Ovary (tissue), 9 donors: ENCODE measurements around the gene SEC61B. TPM values are rescaled to one million over a fixed set of nuclear protein-coding genes. Genes with fewer than 3 reads are reported as not detected.

Source experiments
- DNase-seq, 5 donors: peaks; one replicate each; pipeline ENCODE4 v3.0.0-alpha.2; 2019 to 2020
- H3K27ac ChIP-seq, 2 donors: fragments of 200-600 bp; one replicate each; pipeline versions ENCODE4 v1.5.1 to v1.8.0; 2019 to 2022
- H3K27me3 ChIP-seq: fragments of 200-600 bp; one replicate; pipeline ENCODE4 v1.8.0; 2022
- H3K36me3 ChIP-seq: fragments of 200-600 bp; sonication (generic); one replicate; pipeline ENCODE4 v1.5.1; 2019
- H3K4me1 ChIP-seq: one replicate; pipeline ENCODE4 v1.8.1; 2013; ENCODE audit warnings: mild to moderate bottlenecking, moderate library complexity; ENCODE audit not compliant: insufficient read depth
- H3K4me3 ChIP-seq: fragments of 200-600 bp; sonication (generic); one replicate; pipeline ENCODE4 v1.5.1; 2017
- H3K9me3 ChIP-seq, 2 donors: fragments of 200-600 bp in 1 of 2; sonication (generic) in 1 of 2; one replicate each; pipeline versions ENCODE4 v1.5.1 to v1.8.1; 2013 to 2019; ENCODE audit warnings: mild to moderate bottlenecking in 1 of 2, moderate library complexity in 1 of 2
- EP300 ChIP-seq: sonication (generic); formaldehyde crosslinking; IDR thresholded peaks from one replicate; pipeline ENCODE4 v1.6.1; 2017; ENCODE audit warnings: antibody characterized with exemption
- POLR2A ChIP-seq: fragments of 450-650 bp; IDR thresholded peaks from one replicate; pipeline ENCODE4 v1.6.1; 2017; ENCODE audit warnings: antibody characterized with exemption, mild to moderate bottlenecking, moderate library complexity
- WGBS, 3 donors: extraction: QIAGEN DNeasy Blood & Tissue Kit in 1 of 3; methylation state at CpG; one replicate each; pipeline versions ENCODE4 v1.1.5 to v1.1.7; 2013 to 2017; 5-methylcytosine and 5-hydroxymethylcytosine counted together
- intact Hi-C, 4 donors: fragments of 100-400 bp; cut with DNase I; formaldehyde crosslinking; loops; one replicate each; pipeline versions ENCODE4 v1.11.0 to v1.15.1; 2022 to 2023
- polyA plus RNA-seq, 2 donors: library from polyadenylated mRNA; stranded (reverse); fragments of 200-250 nt in 1 of 2; fragments of 350-450 nt in 1 of 2; fragmentation: Illumina TruSeq in 1 of 2; extraction: RNeasy Lipid Tissue Mini Kit (QIAGEN cat#74804) in 1 of 2; gene quantifications; one replicate each; pipeline ENCODE4 v1.2.3, GENCODE V29; 2013 to 2014
- total RNA-seq, 7 donors: library from RNA; depleted of rRNA in 2 of 7; stranded (reverse); fragments of >200 nt in 2 of 7; fragmentation: NEBNext Ultra II Directional in 3 of 7; extraction: Animal tissue kit (Norgen Biotek cat#: 25700) in 3 of 7; gene quantifications; one replicate each; pipeline versions ENCODE4 v1.1.0 to v1.2.4, GENCODE V29; 2016 to 2023
- TF ChIP-seq, protein P1 (sequence below), 3 donors: fragments of 450-650 bp in 2 of 3; fragments of 200-600 bp in 1 of 3; IDR thresholded peaks; one replicate each; pipeline versions ENCODE4 v1.5.1 to v1.8.0; 2016 to 2022; ENCODE audit warnings: antibody characterized with exemption in 3 of 3, mild to moderate bottlenecking in 1 of 3
- donor health status: DM: no; HTN: no; CAD: no; lungs with moderate emphysema.
- donor health status: DM: no; HTN: no; CAD: no.
- donor health status: Bipolar disorder and iron deficiency.
- donor health status: DM: yes; HTN: yes; CAD: no.
- donor health status: DM: no; HTN: no; CAD: no.
- donor health status: DM: yes; HTN: yes; CAD: no.

SEC61B gene
- total and polyA plus RNA-seq, 9 donors = 80.1 to 196 (median 130) TPM

DNA sequence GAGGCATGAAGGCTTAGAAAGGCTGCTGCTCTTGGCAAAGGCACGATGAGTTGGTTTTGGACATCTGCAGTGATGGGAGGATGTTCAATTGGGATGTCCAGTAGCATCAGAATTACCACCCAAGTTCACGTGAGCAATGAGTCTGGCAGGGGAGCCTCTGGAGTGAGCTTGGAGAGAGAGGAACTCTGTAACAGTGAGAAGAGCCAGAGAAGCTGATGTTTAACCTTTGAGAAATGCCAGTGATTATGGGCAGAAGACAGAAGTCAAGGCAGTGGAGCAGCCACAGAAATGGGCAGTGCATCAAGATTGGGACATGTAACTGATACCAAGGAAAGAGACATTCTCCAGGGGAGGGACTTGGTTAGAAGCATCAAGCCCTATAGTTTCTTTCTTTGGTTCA is 39.8 kb downstream of the SEC61B start:
- TF ChIP-seq EP300 = no peak
- TF ChIP-seq, protein P1, sequence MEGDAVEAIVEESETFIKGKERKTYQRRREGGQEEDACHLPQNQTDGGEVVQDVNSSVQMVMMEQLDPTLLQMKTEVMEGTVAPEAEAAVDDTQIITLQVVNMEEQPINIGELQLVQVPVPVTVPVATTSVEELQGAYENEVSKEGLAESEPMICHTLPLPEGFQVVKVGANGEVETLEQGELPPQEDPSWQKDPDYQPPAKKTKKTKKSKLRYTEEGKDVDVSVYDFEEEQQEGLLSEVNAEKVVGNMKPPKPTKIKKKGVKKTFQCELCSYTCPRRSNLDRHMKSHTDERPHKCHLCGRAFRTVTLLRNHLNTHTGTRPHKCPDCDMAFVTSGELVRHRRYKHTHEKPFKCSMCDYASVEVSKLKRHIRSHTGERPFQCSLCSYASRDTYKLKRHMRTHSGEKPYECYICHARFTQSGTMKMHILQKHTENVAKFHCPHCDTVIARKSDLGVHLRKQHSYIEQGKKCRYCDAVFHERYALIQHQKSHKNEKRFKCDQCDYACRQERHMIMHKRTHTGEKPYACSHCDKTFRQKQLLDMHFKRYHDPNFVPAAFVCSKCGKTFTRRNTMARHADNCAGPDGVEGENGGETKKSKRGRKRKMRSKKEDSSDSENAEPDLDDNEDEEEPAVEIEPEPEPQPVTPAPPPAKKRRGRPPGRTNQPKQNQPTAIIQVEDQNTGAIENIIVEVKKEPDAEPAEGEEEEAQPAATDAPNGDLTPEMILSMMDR (IDR thresholded peaks at IDR 0.05) = no peak
- TF ChIP-seq POLR2A = no peak
- Histone ChIP-seq H3K4me1 (peaks cover 7% of the 10 kb centered on the region), H3K27ac (no peak overlapping the region), H3K36me3 (no peaks in the 10 kb centered on the region), H3K4me3 (no peak overlapping the region), H3K9me3 (no peaks in the 10 kb centered on the region), H3K27me3 (no peaks in the 10 kb centered on the region)
- intact Hi-C loops = no loop called here
- WGBS, 3 donors = 76 to 85% (median 80%) methylated on average over 2 of the region's 2 CpGs
- DNase-seq = no peak

DNA sequence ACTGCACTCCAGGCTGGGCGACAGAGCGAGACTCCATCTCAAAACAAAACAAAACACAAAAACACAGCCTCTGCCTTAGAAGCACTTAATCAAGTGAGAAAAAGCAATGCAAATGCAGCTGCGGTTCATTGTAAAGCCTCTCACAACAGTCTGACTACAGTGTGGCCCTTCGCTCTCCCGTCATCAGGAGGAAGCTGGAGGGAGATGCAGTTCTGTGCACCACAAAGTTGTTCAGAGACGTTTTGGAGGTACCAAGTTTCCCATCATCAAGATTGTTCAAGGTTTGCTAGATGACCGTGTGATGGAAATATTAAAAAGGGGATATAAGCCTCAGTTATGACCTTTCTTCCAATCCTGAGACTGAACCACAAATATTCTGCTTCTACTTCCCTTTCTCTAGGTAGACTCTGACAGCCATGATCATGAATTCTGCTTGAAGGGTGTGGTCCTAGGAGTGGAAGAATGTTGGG is 40.9 kb downstream of the SEC61B start:
- no peaks in the 10 kb centered on the region for H3K27me3 ChIP-seq
- H3K27ac ChIP-seq = no peak overlapping the region
- 86 to 90% (median 88%) methylated on average over 7 of the region's 7 CpGs for WGBS, 3 donors
- intact Hi-C loops = no loop called here
- H3K4me1 ChIP-seq = peaks cover 7% of the 10 kb centered on the region
- H3K9me3 ChIP-seq = no peaks in the 10 kb centered on the region
- no peak for DNase-seq
- H3K36me3 ChIP-seq = no peaks in the 10 kb centered on the region
- no peak overlapping the region for H3K4me3 ChIP-seq
- TF ChIP-seq, protein P1 (IDR thresholded peaks at IDR 0.05) = no peak
- TF ChIP-seq POLR2A = no peak
- TF ChIP-seq EP300 = no peak

DNA sequence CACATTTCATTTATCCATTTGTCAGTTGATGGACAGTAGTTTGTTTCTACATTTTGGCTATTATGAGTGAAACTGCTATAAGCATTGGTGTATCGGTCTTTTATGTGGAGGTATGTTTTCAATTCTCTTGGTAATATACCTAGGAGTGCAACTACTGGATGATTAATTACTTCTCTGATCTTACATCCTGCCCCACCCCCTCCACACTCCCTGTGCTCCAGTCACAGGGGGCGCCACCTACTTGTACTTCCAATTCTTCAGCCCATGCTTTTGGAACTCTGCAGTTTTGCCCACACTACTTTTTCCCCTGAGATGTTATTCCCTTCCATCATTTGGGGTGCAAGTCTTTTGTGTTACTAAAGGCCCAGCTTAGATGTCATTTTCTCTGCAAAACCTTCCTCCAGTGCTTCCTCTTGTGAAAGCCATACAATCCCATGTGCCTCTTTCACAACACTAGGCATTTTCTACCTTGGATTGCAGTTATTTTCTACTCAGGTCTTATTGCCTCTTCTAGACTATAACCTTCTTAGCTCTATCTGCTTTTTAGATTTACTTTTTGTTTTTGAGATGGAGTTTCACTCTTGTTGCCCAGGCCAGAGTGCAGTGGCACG is 42.1 kb downstream of the SEC61B start:
- H3K36me3 ChIP-seq = no peaks in the 10 kb centered on the region
- peaks cover 7% of the 10 kb centered on the region for H3K4me1 ChIP-seq
- no peaks in the 10 kb centered on the region for H3K27me3 ChIP-seq
- H3K27ac ChIP-seq = no peak overlapping the region
- H3K9me3 ChIP-seq = no peaks in the 10 kb centered on the region
- intact Hi-C loops = no loop called here
- DNase-seq = no peak
- H3K4me3 ChIP-seq = no peak overlapping the region
- 93% methylated on average over 3 of the region's 3 CpGs for WGBS, 3 donors
- TF ChIP-seq EP300 (no peak), POLR2A (no peak)
- TF ChIP-seq, protein P1 (IDR thresholded peaks at IDR 0.05) = no peak

DNA sequence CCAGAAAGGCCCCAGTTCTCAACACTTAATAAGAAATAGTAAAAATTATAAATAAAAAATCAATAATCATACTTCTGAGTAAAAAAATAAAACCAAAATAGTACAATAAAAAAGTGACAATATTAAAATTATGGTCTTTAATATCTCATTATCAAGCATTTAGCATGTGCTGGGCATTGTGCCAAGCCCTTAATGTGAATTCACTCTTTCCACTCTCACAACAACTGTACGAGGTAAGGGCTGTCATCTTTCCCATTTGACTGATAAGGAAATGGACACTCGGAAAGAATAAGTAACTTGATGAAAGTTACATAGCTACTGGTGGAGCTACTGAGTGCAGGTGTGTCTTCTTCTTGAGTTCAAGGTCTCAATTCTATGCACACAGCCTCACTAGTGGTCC is 43.6 kb downstream of the SEC61B start:
- intact Hi-C loops = no loop called here
- no peak overlapping the region for H3K27ac ChIP-seq
- H3K27me3 ChIP-seq = no peaks in the 10 kb centered on the region
- peaks cover 3% of the 10 kb centered on the region for H3K4me1 ChIP-seq
- H3K36me3 ChIP-seq = no peaks in the 10 kb centered on the region
- no peak for DNase-seq
- no peak for TF ChIP-seq EP300
- TF ChIP-seq POLR2A = no peak
- TF ChIP-seq, protein P1 (IDR thresholded peaks at IDR 0.05) = no peak
- H3K9me3 ChIP-seq = no peaks in the 10 kb centered on the region
- 61 to 64% (median 63%) methylated on average over 2 of the region's 2 CpGs for WGBS, 3 donors
- H3K4me3 ChIP-seq = no peak overlapping the region
